ENCODE data around the gene LRRC63. TPM values are rescaled to one million over a fixed set of nuclear protein-coding genes. Genes with fewer than 3 reads are reported as not detected.

Gene LRRC63
- total and polyA plus RNA-seq, 9 of the 15 experiments (the other 6 are each of a cell fraction or from before 2014, with no cell fraction given): 0.07 to 0.41 (median 0.24) TPM; not detected in 1

- POLR2A ChIA-PET: interaction anchor here (0.5 to 1.2 kb wide), 3 partner anchors 11 to 29 kb away, joined by 3 to 4 read pairs (median 4); partner anchors contain the start of gene LCP1
- WGBS (ENCODE audit: insufficient coverage, low coverage, missing lambda C conversion rate): 0% methylated on average over 9 of the region's 9 CpGs
- in situ Hi-C loops (cut with MboI) (no loop called here), intact Hi-C loops (cut with micrococcal nuclease) (loop anchor here (2.0 kb wide), 1 partner anchor 28 kb away; the partner anchor contains the start of gene LCP1)
- BruUV-seq (replicated peaks): TSS peak; percentile 60
- Histone ChIP-seq H3K4me3 (peak overlapping the region; percentile 45), H3K27me3 (ENCODE audit: control insufficient read depth in 2 of 2, insufficient read depth in 2 of 2, low read length in 2 of 2) (no peaks in the 10 kb centered on the region), H3K4me1 (replicated peaks in 1 of 2; ENCODE audit: control insufficient read depth in 2 of 2, insufficient read depth in 2 of 2, low read length in 2 of 2) (peaks cover 5 to 6% of the 10 kb centered on the region in 2 experiments; a peak in 3 of 5 replicates), H2AFZ (ENCODE audit: low read depth, low read length) (peak overlapping the region; percentile 95), H3K79me2 (ENCODE audit: control insufficient read depth, insufficient read depth, low read length) (no peaks in the 10 kb centered on the region), H3K9me1 (ENCODE audit: control insufficient read depth, insufficient read depth, low read length) (no peaks in the 10 kb centered on the region), H3K4me2 (ENCODE audit: insufficient read depth, low read length) (peak overlapping the region; percentile 77), H3K27ac (ENCODE audit: extremely low read depth, low read depth, low read length) (peak overlapping the region; percentile 68), H3K36me3 (ENCODE audit: control insufficient read depth, insufficient read depth, low read length) (no peaks in the 10 kb centered on the region), H4K20me1 (replicated peaks; ENCODE audit: control insufficient read depth, insufficient read depth, low read length) (no peaks in the 10 kb centered on the region), H3K9me3 (replicated peaks; ENCODE audit: control insufficient read depth, insufficient read depth, low read depth, low read length) (no peaks in the 10 kb centered on the region), H3K9ac (ENCODE audit: insufficient read depth in 1 of 2, low read depth in 2 of 2, low read length in 2 of 2) (peak overlapping the region; percentile 56 to 82; a peak in 3 of 4 replicates)
- ATAC-seq (peak; percentile 83), DNase-seq (ENCODE audit: extremely low read depth in 1 of 4, low spot score in 3 of 4) (peak; percentile 15 to 85 (median 46)), FAIRE-seq (peak; percentile 92)
- CTCF ChIA-PET (ENCODE audit: low intra/inter-chr PET ratio): no interaction called here
- TF ChIP-seq ZBTB5 (IDR thresholded peaks at IDR 0.05): no peak
- 0 out of 2 replicates have a peak, but pooled peaks have one; percentile 28 for TF ChIP-seq ATF1 (CRISPR knock-in tag; IDR thresholded peaks at IDR 0.05)
- TF ChIP-seq ATF1 (tag; IDR thresholded peaks at IDR 0.05): peak; percentile 92
- TF ChIP-seq BHLHE40 (IDR thresholded peaks at IDR 0.05; ENCODE audit: low read length): no peak
- no peak for TF ChIP-seq KLF13 (tag; IDR thresholded peaks at IDR 0.05; ENCODE audit: borderline replicate concordance, low read depth)
- no peak for TF ChIP-seq GABPB2 (CRISPR knock-in tag; conservative IDR thresholded peaks at IDR 0.05)
- peak; percentile 55 to 73 for TF ChIP-seq KDM1A (IDR thresholded peaks at IDR 0.05)
- no peak for TF ChIP-seq ZNF347 (CRISPR knock-in tag; IDR thresholded peaks at IDR 0.05; ENCODE audit: low read depth)
- no peak for TF ChIP-seq ZBTB11 (CRISPR knock-in tag; IDR thresholded peaks at IDR 0.05)
- TF ChIP-seq ILF3 (IDR thresholded peaks at IDR 0.05; ENCODE audit: borderline replicate concordance): no peak
- TF ChIP-seq KDM2B (CRISPR knock-in tag; IDR thresholded peaks at IDR 0.05): no peak
- no peak for TF ChIP-seq ELK1 (CRISPR knock-in tag; IDR thresholded peaks at IDR 0.05)
- no peak for TF ChIP-seq CHD4 (IDR thresholded peaks at IDR 0.05; ENCODE audit: insufficient read depth, insufficient replicate concordance, low read depth, low read length, poor library complexity, severe bottlenecking)
- no peak for TF ChIP-seq TARDBP (IDR thresholded peaks at IDR 0.05)
- TF ChIP-seq TAF9B (IDR thresholded peaks at IDR 0.05; ENCODE audit: partially characterized antibody): peak; percentile 28
- no peak for TF ChIP-seq BRD9 (IDR thresholded peaks at IDR 0.05; ENCODE audit: low read depth, partially characterized antibody)
These were observed 629 bp upstream of the LRRC63 start for GRCh38 chr13:46211116-46211482.

All from K562 (cell line).